ENCODE data around the gene CSPG4. TPM values are rescaled to one million over a fixed set of nuclear protein-coding genes. Genes with fewer than 3 reads are reported as not detected.

Gene CSPG4
- total and polyA plus RNA-seq, 2 donors (not counting 3 experiments of a cell fraction or from before 2014, with no cell fraction given): not detected

- CTCF ChIA-PET: interaction anchor here (0.7 to 8.3 kb wide), 14 partner anchors 14 to 316 kb away, joined by 3 to 65 read pairs (median 6); partner anchors contain the start of genes IMP3, MAN2C1, PTPN9 and SIN3A
- intact Hi-C loops (cut with micrococcal nuclease): loop anchor here (5.0 kb wide), 2 partner anchors 107 to 657 kb away; partner anchors contain the start of gene PTPN9
These were observed 28.0 kb downstream of the CSPG4 start for GRCh38 chr15:75684648-75685047.

More at GRCh38 chr15:75684648-75685047, 28.0 kb downstream of the CSPG4 start:
- Histone ChIP-seq H3K4me3 (replicated peaks in 1 of 3; ENCODE audit: insufficient read depth in 1 of 3, low read depth in 1 of 3, low read length in 3 of 3) (no peak overlapping the region), H3K4me2 (ENCODE audit: insufficient read depth, low read length) (no peak overlapping the region), H4K20me1 (replicated peaks; ENCODE audit: control insufficient read depth, extremely low read depth, insufficient read depth, low read length) (no peaks in the 10 kb centered on the region), H3K9me1 (replicated peaks; ENCODE audit: control insufficient read depth, extremely low read depth, insufficient read depth, low read length) (no peaks in the 10 kb centered on the region), H3K9ac (replicated peaks; ENCODE audit: extremely low read depth, insufficient read depth, low read length) (no peak overlapping the region), H3K4me1 (ENCODE audit: control insufficient read depth, extremely low read depth, insufficient read depth, low read length) (no peaks in the 10 kb centered on the region), H3K79me2 (ENCODE audit: control insufficient read depth, insufficient read depth, low read length) (no peaks in the 10 kb centered on the region), H3K36me3 (ENCODE audit: control insufficient read depth in 2 of 2, extremely low read depth in 1 of 2, insufficient read depth in 2 of 2, low read length in 2 of 2) (no peaks in the 10 kb centered on the region), H3K27ac (ENCODE audit: insufficient read depth, low read depth, low read length) (no peak overlapping the region), H3K9me3 (replicated peaks; ENCODE audit: control insufficient read depth, insufficient read depth, low read length) (no peaks in the 10 kb centered on the region), H2AFZ (ENCODE audit: low read depth, low read length) (no peak overlapping the region), H3K27me3 (ENCODE audit: control insufficient read depth in 2 of 2, insufficient read depth in 2 of 2, low read length in 2 of 2) (peaks cover 14 to 21% of the 10 kb centered on the region in 2 experiments)
- no peak for FAIRE-seq
- TF ChIP-seq JUN (IDR thresholded peaks at IDR 0.05; ENCODE audit: borderline replicate concordance, insufficient read depth, insufficient read length, low read depth): no peak
- no peak for TF ChIP-seq CTCF (IDR thresholded peaks at IDR 0.05; ENCODE audit: extremely low read depth in 1 of 2, insufficient read depth in 1 of 2, low read depth in 1 of 2, low read length in 2 of 2)
- TF ChIP-seq POLR2A (IDR thresholded peaks at IDR 0.05; ENCODE audit: low read depth, low read length): no peak
- TF ChIP-seq GATA2 (IDR thresholded peaks at IDR 0.05; ENCODE audit: insufficient read depth, insufficient read length, low read depth, low read length): no peak
- no peak for TF ChIP-seq FOS (IDR thresholded peaks at IDR 0.05; ENCODE audit: borderline replicate concordance, insufficient read depth, low read length)
- TF ChIP-seq MAX (IDR thresholded peaks at IDR 0.05; ENCODE audit: insufficient read depth, insufficient read length): no peak
- TF ChIP-seq POLR2AphosphoS5 (IDR thresholded peaks at IDR 0.05; ENCODE audit: insufficient read depth, low read depth, low read length): no peak
- no peak for TF ChIP-seq MYC (IDR thresholded peaks at IDR 0.05; ENCODE audit: low read depth, low read length)
- TF ChIP-seq EZH2 (IDR thresholded peaks at IDR 0.05; ENCODE audit: borderline replicate concordance, low read depth, low read length, severe bottlenecking): no peak
- BruUV-seq (replicated peaks): no TSS peak
- POLR2A ChIA-PET: no interaction called here
- dilution Hi-C loops (cut with MboI; ENCODE audit: extremely low pct_ligation_motif_present, low sequenced_read_pairs): no loop called here
- DNase-seq (ENCODE audit: low read depth, low spot score): no peak
